ENCODE data around the gene ASCL4.
A peak's percentile ranks its signal among the peaks of the same experiment; 100 is the strongest.
"Not testable (repeated sequence)": the region's sequence is repeated elsewhere in the genome, so short reads cannot be mapped to it uniquely, and the experiment has no call there.

The ASCL4 gene, protein sequence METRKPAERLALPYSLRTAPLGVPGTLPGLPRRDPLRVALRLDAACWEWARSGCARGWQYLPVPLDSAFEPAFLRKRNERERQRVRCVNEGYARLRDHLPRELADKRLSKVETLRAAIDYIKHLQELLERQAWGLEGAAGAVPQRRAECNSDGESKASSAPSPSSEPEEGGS

DNA sequence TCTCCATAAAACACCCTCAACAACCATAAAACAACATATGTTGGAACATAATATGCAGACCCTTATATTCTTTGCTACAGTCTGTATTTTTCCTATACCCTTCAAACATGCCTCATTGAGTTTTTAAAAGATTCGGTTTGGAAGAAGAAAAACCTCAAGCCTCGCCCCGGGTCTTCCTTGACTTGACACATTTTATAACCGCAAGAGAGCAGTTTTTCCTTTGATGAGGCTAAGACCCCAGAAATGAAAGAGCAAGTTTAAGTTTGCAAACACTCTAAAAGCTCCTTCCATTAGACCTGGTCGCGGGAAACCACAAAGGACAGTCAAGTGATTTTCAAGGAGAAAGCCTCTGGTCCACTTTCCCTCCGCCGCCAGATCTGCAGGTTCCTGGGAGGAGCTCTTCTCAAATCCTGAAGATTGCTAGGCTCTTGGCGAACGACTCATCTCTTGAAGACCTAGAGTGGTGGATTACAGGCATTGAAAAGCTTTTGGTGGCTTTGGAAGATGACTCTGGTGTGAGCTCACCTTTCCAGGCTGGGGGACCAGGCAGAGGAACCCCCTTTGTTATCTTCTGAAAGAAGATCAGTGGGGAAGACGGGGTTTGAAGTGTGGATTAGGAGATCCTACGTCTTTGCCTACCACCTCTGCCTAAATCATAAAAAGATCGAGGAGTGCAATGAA is at the start of gene ASCL4:
Gene ASCL4, plus strand, starts transcription at position 356 of the 681 bp plus-strand sequence. CDS start 515 bp downstream, outside the sequence.
- DNase-seq, result no peak

DNA sequence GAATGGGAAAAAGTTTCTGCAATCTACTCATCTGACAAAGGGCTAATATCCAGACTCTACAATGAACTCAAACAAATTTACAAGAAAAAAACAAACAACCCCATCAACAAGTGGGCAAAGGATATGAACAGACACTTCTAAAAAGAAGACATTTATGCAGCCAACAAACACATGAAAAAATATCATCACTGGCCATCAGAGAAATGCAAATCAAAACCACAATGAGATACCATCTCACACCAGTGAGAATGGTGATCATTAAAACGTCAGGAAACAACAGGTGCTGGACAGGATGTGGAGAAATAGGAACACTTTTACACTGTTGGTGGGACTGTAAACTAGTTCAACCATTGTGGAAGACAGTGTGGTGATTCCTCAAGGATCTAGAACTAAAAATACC is 47.2 kb upstream of the ASCL4 start:
- not testable (repeated sequence) for DNase-seq

DNA sequence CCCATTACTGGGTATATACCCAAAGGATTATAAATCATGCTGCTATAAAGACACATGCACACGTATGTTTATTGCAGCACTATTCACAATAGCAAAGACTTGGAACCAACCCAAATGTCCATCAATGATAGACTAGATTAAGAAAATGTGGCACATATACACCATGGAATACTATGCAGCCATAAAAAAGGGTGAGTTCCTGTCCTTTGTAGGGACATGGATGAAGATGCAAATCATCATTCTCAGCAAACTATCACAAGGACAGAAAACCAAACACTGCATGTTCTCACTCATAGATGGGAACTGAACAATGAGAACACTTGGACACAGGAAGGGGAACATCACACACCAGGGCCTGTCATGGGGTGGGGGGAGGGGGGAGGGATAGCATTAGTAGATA is 46.8 kb upstream of the ASCL4 start:
- DNase-seq, result not testable (repeated sequence)

DNA sequence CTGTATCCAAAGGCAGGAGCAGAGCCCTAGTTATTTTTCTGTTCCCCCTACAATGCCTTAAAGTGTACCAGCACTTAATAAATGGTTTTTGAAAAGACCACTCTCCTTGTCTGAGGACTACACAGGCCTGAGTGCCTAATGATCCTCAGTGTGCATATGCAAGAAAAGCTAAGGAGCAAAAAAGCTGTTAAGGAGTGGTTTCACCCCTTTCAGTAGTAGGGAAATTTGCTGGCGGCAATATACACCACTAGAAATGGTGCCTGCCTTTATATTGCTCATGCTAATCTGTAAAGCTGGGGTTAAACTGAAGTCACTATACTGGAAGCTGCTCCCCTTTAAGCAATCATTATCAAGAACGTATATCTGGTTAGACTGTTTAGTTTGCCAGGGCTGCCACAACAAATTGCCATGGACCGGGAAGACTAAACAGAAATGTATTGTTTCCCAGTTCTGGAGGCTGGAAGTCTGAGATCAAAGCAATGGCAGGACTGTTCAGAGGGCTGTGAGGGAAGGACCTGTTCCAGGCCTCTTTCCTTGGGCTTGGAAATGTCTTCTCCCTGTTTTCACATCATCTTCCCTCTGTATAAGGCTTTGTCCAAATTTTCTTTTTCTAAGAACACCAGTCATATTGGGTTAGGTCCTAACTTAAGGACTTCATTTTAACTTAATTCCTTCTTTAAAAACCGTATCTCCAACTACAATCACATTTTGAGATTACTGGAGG is 43.7 kb upstream of the ASCL4 start:
- no peak for DNase-seq

DNA sequence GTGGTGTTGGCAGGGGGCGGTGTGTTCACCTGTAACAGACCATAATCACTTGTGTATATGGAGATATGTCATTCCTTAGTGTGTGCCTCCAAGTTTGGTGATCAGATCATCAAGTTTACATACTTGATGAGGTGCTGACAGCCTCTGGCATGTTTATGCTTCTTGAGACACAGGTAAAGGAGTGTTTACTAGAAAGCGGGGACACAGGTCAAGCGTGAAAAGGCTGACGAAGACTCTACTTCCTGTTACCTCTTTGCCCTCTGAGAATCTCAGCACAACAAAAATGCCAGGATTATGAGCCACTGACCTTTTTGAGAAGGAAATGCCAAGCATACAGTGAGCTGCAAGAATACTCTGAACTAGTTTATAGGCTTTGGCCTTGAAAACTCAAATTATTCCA is 43.1 kb upstream of the ASCL4 start:
- no peak for DNase-seq

DNA sequence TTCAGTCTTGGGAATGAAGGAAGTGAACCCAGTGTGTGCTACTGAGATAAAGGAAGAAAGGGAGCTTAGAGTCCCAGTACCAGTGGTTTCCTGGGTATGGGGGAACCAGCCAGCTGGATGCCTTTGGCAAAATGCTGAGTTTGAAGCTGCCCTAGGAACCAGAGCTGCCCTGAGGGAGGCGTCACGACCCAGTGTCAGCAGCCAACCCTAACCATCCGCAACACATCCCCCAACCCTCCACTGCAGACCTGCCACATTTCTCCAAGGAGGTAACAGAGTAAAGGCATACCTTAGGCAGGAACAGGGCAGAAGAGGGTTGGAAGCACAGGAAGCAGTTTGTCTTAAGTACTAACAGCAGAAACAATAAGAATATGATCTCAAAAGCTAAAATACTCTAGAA is 42.1 kb upstream of the ASCL4 start:
- DNase-seq, result no peak

DNA sequence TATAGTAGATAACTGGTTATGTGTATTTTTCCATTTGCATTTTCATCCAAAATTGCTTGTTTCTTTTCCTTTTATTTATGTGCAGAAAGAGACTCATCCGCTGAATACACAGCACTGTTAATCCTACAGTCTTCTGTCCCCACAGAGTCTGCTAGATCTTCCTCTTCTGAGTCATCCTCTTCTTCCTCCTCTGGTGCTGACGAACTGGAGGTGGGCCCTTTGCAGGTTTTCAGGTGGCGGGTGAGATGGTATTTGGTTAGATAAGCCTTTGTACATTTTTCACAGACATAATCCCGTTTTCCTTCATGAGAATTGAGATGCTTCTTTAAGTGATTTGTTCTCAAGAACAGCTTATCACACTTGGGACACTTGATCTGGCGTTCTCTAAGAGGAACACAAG is 40.4 kb upstream of the ASCL4 start:
- DNase-seq, result no peak

DNA sequence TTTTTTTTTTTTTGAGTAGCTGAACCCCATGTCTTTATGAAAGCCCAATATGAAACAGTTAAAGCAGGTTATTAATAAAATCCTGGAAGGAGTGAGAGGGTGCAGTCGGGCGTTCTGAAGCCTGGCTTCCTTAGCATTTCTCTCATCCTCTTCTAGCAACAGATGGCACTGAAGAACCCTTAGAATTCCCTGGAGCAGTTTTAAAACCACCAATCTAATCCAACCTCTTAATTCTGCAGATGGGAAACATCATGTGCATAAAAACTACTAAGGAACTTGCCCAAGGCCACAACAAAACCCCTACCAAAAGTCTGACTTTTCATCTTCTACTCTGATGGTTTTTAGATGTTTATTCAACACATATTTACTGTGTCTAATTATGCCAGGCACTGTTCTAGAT is 38.7 kb upstream of the ASCL4 start:
- no peak for DNase-seq

DNA sequence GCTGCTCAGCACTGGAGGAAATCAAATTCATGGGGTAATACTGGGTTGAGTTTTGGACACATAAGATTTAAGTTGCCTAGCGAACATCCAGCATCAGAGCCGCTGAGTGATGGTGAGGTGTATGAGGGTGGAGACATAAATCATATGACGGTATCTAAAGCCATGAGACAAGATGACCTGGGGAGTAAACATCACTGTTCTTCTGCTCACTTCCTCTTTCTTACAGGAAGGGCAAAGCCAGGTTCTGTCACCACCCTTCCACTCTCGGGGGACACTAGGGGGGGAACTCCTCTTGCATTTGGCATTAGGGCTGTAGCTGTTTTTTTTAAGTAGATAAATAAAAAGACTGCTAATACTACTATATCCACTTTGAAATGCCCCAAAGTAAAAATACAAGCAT is 37.6 kb upstream of the ASCL4 start:
- no peak for DNase-seq

DNA sequence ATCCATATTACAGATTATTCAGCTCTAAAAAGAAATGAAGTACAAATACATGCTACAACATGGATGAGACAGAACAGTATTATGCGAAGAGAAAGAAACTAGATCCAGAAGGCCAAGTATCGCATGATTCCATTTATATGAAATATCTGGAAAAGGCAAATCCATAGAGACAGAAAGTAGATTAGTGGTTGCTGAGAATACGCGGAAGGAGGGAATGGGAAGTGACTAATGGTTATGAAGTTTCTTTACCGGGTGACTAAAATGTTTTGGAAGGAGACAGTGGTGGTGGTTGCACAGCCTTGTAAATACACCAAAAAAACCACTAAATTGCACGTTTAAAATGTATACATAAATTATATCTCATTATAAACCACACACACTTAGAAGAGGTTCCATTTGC is 26.0 kb upstream of the ASCL4 start:
- no peak for DNase-seq

DNA sequence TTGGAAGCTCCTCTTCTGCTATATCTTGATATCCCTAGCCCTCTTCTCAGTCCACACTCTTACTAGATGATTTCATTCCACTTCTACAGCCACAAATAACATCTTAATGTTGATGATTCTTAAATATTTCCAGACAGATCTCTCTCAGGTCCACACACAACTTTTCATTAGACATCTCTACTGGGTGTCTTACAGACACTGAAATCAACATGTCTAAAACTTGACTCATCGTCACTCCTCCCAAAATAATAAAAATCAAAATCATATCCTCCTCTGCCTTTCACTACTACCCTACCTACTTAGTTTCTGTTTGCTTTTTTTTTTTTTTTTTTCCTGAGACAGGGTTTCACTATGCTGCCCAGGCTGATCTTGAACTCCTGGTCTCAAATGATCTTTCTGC is 25.4 kb upstream of the ASCL4 start:
- DNase-seq, result no peak

DNA sequence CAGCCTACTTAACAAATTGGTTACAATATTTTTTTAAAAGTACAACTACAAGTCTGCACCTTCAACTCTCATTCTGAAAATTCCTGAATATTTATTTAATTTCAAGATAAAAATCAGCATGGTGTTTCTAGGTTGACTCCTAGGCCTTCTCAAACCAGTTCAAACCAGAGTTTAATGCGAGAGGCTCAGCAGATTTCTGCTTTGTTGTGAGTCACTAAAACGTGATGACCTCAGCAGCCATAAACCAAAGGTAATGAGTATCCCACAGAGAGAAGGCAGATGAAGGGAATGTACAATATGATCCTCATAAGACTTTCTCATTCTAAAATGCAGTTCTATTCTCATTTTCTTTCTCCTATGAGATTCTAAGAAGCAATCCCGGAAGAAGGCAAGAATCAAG is 15.1 kb upstream of the ASCL4 start:
- DNase-seq, result no peak

DNA sequence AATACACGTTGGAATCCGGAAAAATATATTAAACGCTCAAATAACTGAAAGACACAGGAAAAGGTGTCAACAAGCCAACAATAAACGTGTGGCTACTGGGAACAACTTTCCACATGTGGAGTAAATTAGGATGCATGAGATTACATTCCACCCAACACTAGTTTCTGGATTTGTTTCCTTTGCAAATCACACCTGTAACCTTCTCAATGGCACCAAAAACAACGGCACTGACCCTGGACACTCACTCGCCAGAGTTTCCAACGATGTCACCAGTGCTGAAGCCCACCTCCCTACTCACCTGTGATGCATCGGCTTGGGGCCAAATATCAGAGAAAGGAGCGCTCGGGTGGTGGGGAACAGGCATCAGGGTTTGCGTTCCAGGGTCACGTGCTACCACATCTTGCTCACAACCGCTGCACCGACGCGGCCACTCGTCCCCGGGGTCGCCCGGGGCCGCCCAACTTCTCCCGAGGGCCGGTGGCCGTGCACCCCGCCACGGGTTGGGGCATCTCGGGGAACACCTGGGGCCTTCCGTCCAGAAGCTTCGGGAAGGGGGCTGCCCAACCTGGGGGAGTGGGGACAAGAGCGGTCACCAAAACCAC is 14.2 kb upstream of the ASCL4 start:
- DNase-seq, result no peak

DNA sequence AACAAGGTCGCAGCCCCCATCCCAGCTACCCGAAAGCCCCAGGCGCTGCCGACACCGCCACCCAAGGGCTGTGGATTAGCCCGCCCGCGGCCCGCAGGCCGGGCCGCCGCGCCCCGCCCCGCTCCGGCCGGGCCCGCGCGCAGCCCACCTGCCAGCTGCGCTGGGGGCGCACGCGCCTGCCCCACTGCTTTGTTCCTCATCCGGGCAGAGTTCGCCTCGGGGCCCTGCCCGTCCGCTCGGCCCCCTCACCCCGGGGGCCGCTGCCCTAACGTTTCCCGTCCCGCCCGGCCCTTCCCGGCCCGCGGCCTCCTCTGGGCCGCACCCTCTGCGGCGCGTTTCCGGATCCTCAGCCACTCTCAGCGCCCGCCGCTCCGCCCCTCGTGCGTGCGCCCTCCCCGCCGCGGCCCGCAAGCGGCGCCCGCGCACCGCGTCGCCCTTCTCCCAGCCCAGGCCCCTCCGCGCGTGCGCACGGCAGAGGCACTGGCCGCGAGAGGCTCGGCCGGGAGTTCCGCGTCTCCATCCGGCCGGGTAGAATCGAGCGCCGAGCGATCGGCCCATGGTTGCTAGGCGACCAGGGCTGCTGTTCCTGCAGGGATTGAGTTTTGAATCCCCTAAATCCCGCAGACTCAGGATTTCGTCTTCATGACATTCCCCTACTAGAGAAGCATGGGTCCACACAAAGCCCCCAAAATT is 13.5 kb upstream of the ASCL4 start, which contains the start of gene PRDM4:
Gene PRDM4, minus strand, starts transcription at position 329 of the 693 bp plus-strand sequence. CDS start 622 bp downstream, outside the sequence.
- peak; percentile 69 for DNase-seq

DNA sequence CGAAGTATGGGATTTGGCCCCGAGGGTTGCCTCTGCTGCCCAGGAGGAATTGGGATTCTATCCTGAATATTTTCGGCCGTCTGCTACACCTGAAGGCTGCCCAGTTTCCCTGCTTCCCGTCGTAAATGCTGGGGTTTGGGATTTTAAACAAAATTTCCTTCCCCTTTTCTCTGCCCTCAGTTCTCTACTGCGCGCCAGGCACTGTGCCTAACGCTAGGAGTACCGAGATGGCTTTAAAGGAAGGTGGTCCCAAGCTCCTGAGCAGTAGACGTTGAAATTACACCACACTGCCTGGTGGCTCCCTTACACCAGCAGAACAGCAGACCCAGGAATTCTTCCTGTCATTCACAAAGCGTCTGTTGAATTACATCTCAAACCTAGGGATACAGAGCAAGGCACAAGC is 13.0 kb upstream of the ASCL4 start:
- no peak for DNase-seq

DNA sequence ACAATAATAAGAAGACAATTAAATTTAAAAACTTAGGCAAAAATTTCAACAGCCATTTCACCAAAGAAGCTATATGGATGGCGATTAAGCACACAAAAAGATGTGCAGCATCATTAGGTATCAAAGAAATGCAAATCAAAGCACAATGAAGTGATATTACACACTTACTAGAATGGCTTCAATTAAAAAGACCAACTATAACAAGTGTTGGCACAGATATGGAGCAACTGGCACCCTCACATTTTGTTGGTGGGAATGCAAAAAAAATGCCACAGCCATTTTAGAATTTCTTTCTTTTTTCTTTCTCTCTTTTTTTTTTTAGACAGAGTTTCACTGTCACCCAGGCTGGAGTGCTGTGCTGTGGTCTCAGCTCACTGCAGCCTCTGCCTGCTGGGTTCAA is 11.6 kb upstream of the ASCL4 start:
- DNase-seq, result no peak

DNA sequence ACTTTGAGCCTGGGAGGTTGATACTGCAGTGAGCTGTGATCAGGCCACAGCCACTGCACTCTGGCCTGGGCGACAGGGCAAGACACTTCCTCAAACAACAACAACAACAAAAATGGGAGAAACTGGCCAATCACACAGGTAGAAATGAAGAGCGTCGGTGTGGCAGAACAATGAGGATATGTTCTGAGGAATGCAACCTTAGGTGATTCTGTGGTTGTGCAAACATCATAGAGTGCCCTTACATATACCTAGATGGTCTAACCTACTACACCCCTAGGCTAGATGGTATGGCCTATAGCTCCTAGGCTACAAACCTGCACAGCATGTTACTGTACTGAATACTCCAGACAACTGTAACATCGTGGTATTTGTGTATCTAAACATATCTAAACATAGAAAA is 9.9 kb upstream of the ASCL4 start:
- DNase-seq, result no peak

DNA sequence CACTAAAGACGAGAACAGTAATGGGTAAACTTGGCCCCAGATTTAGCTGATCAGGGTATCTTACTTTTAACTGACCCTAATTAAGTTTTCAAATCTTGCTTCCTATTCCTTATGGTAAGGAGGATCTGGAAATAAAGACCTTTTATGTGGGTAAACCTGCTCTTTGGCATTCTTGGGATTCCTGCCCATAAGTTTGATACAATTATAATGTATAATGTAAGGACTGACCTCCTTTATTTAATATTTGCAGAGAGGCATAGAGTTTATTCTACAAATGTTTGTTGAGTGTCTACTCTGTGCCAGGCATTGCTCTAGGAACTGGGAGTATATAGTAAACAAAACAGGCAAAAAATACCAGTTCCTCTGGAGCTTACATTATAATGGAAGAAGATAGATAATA is 9.2 kb upstream of the ASCL4 start:
- no peak for DNase-seq

DNA sequence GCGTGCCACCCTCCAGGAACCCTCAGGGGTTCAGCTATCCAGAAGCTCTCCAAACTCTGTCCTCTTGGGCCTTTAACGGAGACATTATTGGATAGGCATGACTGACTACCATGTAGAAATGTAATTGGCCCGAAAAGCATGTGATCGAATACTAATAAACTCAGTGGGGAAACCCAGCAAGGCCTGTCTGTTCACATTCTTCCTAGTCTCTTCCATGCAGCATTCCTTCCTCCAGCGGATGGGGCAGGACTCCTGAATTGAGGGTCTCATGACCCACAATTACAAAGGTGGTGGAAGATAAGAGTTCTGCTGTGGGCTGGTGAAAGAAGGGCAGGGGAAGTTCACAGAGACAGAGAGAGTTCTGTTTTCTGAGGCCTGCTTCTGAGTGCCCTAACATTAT is 7.0 kb upstream of the ASCL4 start:
- DNase-seq, result no peak

DNA sequence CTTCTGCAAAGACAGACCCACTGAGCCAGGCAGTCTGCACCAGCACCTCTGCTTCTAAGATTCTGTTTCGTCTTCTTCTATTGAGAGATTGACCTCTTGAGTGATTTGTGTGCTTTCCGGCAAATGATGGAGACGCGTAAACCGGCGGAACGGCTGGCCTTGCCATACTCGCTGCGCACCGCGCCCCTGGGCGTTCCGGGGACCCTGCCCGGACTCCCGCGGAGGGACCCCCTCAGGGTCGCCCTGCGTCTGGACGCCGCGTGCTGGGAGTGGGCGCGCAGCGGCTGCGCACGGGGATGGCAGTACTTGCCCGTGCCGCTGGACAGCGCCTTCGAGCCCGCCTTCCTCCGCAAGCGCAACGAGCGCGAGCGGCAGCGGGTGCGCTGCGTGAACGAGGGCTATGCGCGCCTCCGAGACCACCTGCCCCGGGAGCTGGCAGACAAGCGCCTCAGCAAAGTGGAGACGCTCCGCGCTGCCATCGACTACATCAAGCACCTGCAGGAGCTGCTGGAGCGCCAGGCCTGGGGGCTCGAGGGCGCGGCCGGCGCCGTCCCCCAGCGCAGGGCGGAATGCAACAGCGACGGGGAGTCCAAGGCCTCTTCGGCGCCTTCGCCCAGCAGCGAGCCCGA is 703 bp downstream of the ASCL4 start:
- no peak for DNase-seq

DNA sequence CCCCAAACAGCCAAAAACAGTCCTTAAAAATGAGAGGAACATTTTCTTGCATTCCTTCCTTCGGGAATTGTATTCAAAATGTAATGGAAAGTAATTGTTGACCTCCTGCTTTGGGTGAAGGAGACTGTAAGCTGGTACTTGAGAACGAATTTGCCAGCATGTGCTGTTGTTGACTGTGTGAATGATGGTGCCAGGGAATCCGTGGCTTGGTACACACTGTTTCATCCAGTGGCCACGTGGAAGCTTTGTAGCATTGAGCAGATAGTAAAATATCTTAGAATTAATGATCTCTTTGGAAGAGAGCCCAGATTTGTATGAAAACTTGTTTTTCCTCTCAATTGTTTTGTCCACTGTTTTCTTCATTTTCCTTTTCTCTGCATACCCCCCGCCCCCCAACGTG is 1.7 kb downstream of the ASCL4 start:
- no peak for DNase-seq

DNA sequence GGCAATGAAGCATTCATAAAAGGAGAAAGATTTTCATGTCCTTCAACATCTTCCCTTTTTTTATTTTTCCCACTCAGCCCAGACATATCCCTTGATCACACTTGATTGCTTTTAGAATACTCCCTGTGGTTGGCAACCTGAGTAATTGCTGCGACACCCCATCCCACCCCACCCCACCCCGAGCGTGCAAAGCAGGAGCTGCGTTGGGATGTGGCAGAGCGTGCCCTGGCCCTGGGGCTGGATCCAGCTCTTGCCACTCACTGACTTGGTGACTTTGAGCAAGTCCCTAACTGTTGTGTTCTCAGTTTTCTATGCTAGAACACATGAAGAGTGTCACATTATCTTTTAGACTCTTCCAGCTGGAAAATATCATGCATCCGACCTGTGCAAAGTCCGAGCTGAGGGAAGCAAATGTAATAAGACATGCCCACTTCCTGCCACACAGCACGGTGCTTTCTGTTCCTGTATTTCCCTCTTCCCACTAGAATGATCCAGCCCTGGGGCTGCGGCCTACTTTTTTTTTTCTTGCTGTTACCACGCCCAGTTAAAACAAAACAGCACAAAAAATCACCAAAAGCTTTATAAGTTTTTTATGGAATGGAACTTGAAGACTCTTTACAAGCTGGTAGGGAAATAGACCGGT is 4.0 kb downstream of the ASCL4 start:
- no peak for DNase-seq

Measured in GOT3 (cell line).